Fibroblast of pulmonary artery (primary cell): ENCODE data around the gene B2M.

Source experiments
- DNase-seq: peaks from one replicate; pipeline ENCODE4 v3.0.0-alpha.2; 2010; ENCODE audit warnings: low read depth
- H3K4me3 ChIP-seq: replicated peaks from 2 replicates; pipeline ENCODE4 v1.5.1; 2011; ENCODE audit warnings: low read depth, mild to moderate bottlenecking, control low read depth, low read length, moderate library complexity
- TF ChIP-seq, protein P1 (sequence below): IDR thresholded peaks from 2 replicates; pipeline ENCODE4 v1.5.1; 2011; ENCODE audit warnings: mild to moderate bottlenecking, control low read depth, low read length, inconsistent platforms; ENCODE audit errors: missing control alignments

B2M gene

DNA sequence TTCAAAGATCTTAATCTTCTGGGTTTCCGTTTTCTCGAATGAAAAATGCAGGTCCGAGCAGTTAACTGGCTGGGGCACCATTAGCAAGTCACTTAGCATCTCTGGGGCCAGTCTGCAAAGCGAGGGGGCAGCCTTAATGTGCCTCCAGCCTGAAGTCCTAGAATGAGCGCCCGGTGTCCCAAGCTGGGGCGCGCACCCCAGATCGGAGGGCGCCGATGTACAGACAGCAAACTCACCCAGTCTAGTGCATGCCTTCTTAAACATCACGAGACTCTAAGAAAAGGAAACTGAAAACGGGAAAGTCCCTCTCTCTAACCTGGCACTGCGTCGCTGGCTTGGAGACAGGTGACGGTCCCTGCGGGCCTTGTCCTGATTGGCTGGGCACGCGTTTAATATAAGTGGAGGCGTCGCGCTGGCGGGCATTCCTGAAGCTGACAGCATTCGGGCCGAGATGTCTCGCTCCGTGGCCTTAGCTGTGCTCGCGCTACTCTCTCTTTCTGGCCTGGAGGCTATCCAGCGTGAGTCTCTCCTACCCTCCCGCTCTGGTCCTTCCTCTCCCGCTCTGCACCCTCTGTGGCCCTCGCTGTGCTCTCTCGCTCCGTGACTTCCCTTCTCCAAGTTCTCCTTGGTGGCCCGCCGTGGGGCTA lies at the start of gene B2M, which contains the start of gene PATL2:
Gene B2M (plus strand): TSS at position 422 of the 647 bp plus-strand sequence. CDS start 30 bp downstream, at position 452.
Gene PATL2 (minus strand): TSS at position 228 of the 647 bp plus-strand sequence. CDS start 34,833 bp downstream, outside the sequence.
- peak; percentile 98 for DNase-seq
- peak within 1 kb of the TSS; percentile 98 for H3K4me3 ChIP-seq
- TF ChIP-seq, protein P1, sequence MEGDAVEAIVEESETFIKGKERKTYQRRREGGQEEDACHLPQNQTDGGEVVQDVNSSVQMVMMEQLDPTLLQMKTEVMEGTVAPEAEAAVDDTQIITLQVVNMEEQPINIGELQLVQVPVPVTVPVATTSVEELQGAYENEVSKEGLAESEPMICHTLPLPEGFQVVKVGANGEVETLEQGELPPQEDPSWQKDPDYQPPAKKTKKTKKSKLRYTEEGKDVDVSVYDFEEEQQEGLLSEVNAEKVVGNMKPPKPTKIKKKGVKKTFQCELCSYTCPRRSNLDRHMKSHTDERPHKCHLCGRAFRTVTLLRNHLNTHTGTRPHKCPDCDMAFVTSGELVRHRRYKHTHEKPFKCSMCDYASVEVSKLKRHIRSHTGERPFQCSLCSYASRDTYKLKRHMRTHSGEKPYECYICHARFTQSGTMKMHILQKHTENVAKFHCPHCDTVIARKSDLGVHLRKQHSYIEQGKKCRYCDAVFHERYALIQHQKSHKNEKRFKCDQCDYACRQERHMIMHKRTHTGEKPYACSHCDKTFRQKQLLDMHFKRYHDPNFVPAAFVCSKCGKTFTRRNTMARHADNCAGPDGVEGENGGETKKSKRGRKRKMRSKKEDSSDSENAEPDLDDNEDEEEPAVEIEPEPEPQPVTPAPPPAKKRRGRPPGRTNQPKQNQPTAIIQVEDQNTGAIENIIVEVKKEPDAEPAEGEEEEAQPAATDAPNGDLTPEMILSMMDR = no peak

DNA sequence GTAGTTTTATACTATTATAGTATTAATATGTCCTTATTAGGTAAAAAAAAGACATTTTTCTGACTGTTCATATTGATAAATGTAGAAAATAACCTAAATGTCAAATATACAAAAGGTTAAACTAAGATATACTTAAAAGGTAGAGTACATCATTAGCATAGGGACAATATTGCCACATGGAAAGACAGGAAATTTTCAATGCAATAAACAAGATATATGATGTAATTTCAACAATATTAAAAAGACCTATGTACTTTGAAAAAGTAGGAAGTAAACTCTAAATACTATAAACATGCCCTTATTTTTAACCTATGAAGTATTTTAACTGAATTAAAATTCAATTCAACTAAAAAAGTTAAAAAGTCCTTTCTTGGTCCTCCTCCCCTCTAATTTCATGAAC lies 49.7 kb upstream of the B2M start:
- no peak for DNase-seq
- TF ChIP-seq, protein P1 = no peak
- no peak overlapping the region for H3K4me3 ChIP-seq

DNA sequence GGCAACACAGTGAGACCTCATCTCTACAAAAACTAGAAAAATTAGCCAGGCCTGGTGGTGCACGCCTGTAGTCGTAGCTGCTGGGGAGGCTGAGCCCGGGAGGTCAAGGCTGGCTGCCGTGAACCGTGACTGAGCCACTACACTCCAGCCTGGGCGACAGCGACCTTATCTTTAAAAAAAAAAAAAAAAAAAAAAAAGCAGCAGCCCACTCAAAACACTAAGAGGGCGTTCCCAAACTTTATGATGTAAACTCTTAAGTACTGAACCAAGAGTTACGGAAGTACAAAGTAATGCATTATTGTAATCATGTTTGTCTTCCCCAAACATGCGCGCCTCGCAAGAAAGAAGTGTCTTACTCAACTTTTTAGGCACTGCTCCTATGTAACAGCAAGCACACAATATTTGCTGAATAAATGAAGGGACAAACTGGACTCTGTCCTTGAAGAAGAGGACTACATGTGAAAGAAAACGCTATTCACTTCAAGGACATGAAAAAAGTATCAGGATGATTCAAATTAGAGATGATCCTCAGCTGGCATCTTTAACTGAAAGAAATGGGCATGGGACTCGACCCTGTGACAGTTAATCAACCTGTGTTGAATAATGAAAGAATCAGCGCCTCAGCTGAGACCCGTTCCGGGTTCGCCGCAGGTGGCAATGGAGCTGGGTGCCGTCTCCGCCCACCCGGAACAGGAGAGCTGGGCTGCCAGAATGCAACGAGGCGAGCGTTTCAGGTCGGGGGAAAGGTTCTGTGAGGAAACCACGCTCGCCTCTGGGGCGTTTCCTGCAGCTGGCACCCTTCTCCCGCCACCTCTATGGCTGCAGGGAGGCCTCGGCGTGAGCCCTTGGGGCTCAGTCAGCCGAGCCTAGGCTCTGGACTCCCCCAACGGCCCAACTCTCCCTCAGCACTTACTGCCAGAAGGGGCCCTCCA lies 48.6 kb upstream of the B2M start:
- peak; percentile 64 for DNase-seq

DNA sequence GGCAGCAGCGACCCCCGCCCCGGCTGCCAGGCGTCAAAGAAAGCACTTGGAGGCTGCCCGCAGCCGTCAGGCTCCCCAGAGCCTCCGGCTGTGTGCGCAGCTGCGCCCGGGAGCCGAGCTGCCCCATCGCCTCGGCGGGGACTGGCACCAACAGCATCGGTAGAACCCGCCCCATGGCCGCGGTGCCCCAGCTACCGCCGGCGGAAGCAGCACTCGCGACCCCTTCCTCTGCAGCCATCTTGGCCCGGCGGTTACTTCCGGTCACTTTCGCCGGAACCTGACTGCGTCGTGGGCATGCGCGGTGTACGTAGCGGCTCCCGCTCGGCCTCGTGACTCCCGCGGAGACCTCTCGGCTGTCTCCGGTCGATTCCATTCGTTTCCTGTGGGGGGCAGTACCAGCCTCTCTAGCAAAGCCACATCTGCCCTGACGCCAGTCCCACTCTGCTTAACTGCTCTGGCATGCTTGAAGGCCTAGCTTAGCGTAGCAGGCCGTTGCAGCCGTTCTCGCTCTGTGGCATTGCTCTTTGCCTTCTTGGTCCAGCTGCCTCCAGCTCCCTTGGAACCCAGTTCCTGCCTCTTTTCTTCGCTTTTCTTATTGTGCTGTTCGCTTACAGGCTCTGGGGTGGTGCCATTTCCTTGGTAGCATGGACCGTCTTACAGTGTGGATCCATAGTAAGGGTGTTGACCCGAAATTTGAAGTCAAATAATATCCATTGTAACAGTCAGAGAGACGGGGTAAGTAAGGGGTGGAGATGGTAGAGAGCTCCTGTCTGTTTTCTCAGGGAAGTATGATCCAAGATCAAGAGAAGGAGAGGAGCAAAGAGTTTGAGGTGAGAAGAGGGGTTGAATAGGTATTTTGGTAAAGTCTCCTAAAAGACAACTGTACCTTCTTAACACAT lies 47.7 kb upstream of the B2M start, which contains the start of gene SPG11:
Gene SPG11 (minus strand): TSS at position 253 of the 899 bp plus-strand sequence. CDS start 15 bp downstream, at position 238.
- H3K4me3 ChIP-seq = peak within 1 kb of the TSS; percentile 93
- TF ChIP-seq, protein P1 = peak; percentile 87
- DNase-seq = peak; percentile 99

More for the DNA sequence above, 48.6 kb upstream of the B2M start:
- peak overlapping the region; percentile 93 for H3K4me3 ChIP-seq
- TF ChIP-seq, protein P1 = no peak

DNA sequence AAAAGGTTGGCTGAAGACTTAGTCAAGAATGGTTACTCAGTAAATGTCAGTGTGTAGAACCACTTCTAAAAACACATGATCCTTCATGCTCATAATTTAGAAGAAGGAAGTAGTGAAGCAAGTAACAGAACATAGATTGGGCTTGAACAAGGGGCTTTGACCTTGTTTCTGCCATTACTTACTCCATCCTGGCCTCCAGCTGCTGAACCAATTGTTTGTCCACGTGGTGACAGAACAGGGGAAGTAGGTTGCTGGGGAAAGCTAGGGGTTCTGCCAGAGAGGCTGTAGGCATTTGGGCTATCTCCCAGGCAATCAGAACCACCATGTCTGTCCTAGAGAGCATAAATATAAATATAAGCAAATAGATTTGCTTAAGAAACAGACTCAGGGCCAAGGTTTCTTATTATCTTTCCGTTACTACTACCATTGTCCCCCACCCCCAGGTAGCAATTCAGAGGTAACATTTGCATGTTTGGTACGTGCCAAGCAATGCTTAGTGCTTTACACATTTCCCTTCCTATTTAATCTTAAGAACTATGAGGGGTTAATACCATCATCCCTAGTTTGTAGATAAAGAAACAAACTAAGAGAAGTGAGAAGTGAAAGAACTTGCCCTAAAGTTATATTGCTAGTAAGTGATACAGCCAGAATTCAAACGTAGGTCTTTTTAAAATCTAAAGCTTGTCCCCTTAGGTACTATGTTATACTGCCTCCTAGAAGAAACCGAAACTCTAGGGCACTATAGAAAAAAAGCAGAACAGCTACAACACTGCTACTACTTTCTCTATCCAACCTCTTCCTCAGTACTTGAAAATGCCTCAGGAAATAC lies 44.9 kb upstream of the B2M start:
- no peak overlapping the region for H3K4me3 ChIP-seq
- TF ChIP-seq, protein P1 = no peak
- no peak for DNase-seq
